GM18861 (cell line): ENCODE results near the gene NINJ2.

Experiments
- ATAC-seq: cut with Tn5 transposase; IDR thresholded peaks from one replicate; pipeline ENCODE4 v1.9.1; 2021; ENCODE audit not compliant: unreplicated experiment

Gene NINJ2

DNA sequence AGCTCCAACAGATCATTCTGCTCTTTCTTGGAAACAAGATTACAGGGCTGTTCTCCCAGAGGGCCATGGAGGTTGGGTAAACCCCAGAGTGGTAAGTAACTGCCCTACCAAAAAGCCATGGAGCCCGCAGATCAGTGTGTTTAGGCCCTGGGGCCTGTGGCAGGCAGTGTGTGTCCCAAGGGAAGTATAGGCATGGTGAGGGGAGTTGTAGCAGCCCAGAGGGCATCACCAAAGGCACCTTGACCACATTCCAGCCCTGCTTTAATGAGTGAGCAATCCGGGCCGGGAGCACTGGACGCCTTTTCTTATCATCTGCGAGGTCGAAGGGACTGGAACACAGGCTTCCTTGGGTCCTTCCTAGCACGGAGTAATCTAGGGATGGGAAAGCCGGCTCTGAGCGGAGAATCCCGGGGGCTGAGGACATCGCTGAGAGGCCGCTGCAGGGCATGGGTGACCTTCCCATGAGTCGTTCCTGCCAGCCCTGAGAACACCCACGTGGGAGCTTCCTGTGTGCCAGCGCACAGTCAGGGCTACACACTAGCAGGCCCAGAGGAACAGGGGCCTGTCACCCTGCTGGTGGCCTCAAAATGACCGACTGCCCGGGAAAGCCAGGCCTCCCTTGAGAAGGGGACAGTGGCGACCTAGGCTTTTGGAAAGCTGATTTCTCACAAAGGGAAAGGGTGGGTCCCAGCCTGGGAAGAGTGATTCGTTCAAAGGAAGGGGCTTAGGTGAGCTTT lies 91.3 kb downstream of the NINJ2 start:
- no peak for ATAC-seq

- no peak for ATAC-seq
Observed at GRCh38 chr12:570921-571794, 92.1 kb downstream of the NINJ2 start.

- no peak for ATAC-seq
Observed at GRCh38 chr12:570435-570920, 92.8 kb downstream of the NINJ2 start.

DNA sequence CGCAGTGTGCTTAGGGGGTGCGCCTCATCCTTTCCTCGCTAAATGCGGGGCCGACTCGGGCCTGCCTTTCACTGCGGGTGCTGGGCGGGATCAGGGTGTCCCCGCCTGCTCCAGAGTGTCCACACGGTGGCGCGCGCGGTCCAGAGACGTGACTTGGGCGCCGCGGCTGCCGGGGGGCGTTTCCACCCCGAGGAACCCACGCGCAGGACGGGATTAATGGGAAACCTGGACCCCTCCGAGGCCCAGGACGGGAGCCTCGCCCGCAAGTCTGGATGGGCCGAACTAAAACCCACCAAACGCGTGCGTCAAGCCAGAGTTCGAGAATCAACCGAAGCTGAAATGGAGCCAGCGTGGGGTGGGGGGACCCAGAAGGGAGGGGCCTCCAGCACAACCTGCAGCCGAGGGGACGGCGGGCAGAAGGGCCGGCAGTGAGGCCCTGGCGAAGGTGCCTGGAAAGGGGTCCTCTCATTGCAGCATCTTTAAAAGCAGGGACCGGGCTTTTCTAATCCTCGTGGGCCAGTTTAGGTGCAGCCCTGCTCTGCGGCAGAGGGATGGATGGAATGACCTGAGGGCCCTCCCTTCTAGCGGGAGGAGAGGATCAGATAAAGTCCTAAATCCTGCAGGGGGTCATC lies 93.3 kb downstream of the NINJ2 start:
- no peak for ATAC-seq

GRCh38 chr12:569091-569676 lies 94.1 kb downstream of the NINJ2 start:
- no peak for ATAC-seq

DNA sequence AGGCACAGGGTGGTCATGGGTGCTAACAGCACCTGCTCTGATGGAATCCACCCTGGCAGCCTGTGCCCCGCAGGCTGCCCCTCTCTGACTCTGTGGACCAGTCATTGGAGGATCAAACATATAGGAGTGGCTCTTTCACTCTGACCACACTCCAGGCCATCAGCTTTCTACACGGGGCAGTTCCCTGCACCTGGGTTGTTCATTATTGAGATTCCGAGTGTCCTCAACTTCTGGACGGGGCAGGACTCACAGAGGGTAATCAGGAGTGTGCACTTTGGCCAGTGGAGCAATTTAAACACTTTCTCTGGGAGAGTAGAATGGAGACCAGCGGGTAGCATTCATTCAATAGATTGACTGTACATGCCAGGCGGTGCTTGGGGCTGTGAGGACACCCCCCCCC lies 94.8 kb downstream of the NINJ2 start:
- no peak for ATAC-seq

DNA sequence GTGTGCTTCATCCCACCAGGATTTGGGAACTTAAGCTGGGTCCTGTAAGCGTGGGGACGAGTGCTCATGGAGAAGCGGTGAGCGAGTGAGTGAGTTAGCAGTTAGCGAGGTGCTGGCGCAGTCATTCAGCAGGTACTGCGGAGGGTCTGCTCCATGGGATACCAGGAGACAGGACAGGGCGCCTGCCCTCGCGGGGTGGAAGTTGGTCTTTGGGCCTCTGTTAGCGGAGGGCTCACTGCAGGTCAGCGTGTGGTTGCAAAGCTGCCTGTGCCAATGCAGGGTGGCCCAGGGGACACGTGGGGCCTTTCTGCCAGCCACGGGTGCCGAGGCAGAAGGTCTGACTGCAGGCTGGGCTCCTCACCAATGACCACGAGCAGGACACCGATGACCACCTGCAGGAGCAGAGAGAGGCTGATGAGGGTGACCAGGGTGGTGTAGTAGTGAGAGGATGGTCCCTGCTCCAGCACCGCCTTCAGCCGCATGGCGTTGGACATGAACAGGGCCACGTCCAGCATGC lies 97.6 kb downstream of the NINJ2 start:
- ATAC-seq: no peak

GRCh38 chr12:565161-565560 lies 98.1 kb downstream of the NINJ2 start:
- ATAC-seq: no peak

DNA sequence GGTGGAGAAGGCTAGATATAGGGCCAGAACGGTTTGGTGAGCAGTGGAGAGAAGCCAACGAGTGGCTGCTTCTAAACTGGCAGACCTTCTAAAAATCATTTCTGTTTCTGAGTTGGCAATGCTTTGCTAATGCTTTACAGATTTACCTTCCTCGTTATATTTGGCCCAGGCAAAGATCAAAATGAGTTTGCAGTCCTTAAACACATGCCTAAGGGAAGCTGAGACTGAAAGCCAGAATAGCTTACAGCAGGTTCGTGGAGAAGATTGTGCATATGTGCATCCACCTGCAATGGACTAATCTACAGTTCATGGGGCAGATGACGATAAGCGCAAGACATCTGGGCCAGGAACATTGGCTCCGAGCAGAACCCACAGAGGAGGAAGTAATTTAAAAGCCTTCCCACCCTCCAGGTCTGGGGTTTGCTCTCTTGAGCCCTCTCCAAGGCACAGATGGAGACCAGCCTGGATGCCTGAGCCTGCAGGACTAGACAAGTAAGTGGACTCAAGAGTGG lies 99.4 kb downstream of the NINJ2 start:
- ATAC-seq: no peak

- ATAC-seq: no peak
Observed at GRCh38 chr12:563250-563781, 99.9 kb downstream of the NINJ2 start.

GRCh38 chr12:562634-563033 lies 100.6 kb downstream of the NINJ2 start:
- no peak for ATAC-seq

- ATAC-seq: no peak
Observed at GRCh38 chr12:561908-562593, 101.2 kb downstream of the NINJ2 start.

DNA sequence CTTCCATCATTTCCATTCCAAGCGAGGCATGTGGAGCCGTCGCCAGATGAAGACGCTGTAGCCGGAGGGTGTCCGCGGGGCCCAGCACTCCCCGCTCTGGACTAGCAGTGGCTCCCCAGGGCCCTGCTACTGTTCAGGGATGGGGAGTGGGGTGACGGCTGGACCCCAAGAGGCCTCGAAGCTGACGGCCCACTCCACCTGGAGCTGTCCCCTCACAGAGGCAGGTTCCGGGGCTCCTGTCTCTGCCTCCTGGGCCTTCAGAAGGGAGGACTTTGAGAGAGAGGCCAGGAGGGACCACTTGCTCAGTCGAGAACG lies 101.9 kb downstream of the NINJ2 start:
- no peak for ATAC-seq

GRCh38 chr12:560691-561390 lies 102.4 kb downstream of the NINJ2 start:
- ATAC-seq: no peak

DNA sequence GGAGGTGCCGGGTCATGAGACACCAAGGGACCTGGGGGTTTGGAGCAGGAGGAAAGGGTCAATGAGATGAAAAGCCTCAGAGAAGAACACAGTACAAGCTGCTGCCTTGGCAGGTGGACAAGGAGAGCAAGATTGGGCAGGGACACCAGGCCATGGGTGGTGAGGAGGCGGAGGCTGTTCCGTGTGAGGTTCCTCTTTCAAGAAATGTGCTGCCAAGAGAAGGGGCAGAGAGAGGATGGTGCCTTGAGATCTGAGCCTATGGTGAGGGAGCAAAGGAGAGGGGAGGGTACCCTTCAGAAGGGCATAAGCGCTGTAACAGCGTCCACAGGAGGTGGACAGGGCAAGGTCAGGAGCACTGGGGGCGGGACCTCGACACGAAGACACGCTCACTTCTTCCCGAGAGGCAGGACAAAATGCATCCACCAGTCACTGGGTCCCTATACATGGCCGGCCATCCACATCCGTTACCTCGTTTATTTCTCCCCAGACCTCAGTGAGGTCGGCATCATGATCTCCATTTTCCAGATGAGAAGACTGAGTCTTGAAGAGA lies 103.3 kb downstream of the NINJ2 start:
- no peak for ATAC-seq

GRCh38 chr12:559208-559905 lies 103.9 kb downstream of the NINJ2 start:
- ATAC-seq: no peak

DNA sequence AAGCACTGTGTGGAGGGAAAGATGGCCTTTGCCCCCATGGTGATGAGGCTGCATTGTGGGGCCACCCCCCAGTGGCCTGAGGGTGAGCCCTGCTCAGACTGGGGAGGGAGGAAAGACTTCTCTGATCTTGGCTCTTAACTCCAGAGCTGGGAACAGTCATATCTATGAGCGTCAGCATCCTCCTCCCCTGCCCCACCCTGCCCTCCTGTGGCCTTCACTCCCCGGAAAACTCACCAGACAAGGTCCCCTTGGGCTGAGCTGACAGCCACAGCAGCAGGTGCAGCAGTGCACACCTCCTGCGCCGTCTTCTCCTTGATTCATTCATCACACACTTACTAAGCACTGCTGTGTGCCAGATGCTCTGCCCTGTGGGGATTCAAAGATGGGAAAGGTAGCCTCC lies 104.7 kb downstream of the NINJ2 start:
- no peak for ATAC-seq

GRCh38 chr12:556498-556897 lies 106.7 kb downstream of the NINJ2 start:
- ATAC-seq: no peak

- ATAC-seq: no peak
Observed at GRCh38 chr12:554001-554285, 109.3 kb downstream of the NINJ2 start.
